ENCODE results near the gene IDUA. TPM values are rescaled to one million over a fixed set of nuclear protein-coding genes. Genes with fewer than 3 reads are reported as not detected.

IDUA gene
- total and polyA plus RNA-seq, 2 donors (not counting 1 experiment from before 2014, with no cell fraction given): 57.0 to 67.4 TPM

- peaks cover 14 to 29% of the 10 kb centered on the region in 2 donors for H3K4me1 ChIP-seq (ENCODE audit: control insufficient read depth in 2 of 2, insufficient read depth in 2 of 2, low read length in 2 of 2)
- H3K9me3 ChIP-seq (ENCODE audit: control extremely low read depth in 1 of 3, control insufficient read depth in 2 of 3, insufficient read depth in 1 of 3, low read length in 2 of 3): no peaks in the 10 kb centered on the region
- no peak overlapping the region for H3K27ac Mint-ChIP-seq
- peak overlapping the region; percentile 63 for H3K4me2 ChIP-seq (replicated peaks; ENCODE audit: low read depth, low read length, poor library complexity, severe bottlenecking)
- no peak for ATAC-seq (ENCODE audit: low read depth)
- H3K27ac ChIP-seq (ENCODE audit: low read length in 2 of 2): no peak overlapping the region
- H3K79me2 ChIP-seq (ENCODE audit: control insufficient read depth, insufficient read depth, low read length): peaks cover 24% of the 10 kb centered on the region
- intact Hi-C loops (cut with micrococcal nuclease): no loop called here
- 94% methylated on average over 19 of the region's 23 CpGs for WGBS (ENCODE audit: insufficient coverage)
- no peaks in the 10 kb centered on the region for H3K27me3 Mint-ChIP-seq
- no peak for DNase-seq
- no peak overlapping the region for H3K9ac ChIP-seq (ENCODE audit: low read length)
- H3K4me3 Mint-ChIP-seq: no peak overlapping the region
- H2AFZ ChIP-seq (ENCODE audit: insufficient read depth, low read depth, low read length, poor library complexity, severe bottlenecking): no peak overlapping the region
- CTCF ChIA-PET: interaction anchor here (1.2 kb wide), 1 partner anchor 18 kb away, joined by 3 read pairs; the partner anchor contains the start of gene IDUA
- peaks cover 9% of the 10 kb centered on the region for H3K4me1 Mint-ChIP-seq
- H3K9me3 Mint-ChIP-seq (ENCODE audit: insufficient read depth): no peaks in the 10 kb centered on the region
- peaks cover 0 to 6% of the 10 kb centered on the region in 2 experiments for H3K36me3 ChIP-seq (replicated peaks in 1 of 2; ENCODE audit: control extremely low read depth in 1 of 2, control insufficient read depth in 1 of 2, extremely low read depth in 1 of 2, insufficient read depth in 2 of 2, low read length in 1 of 2)
- TF ChIP-seq EZH2 (IDR thresholded peaks at IDR 0.05; ENCODE audit: borderline replicate concordance, insufficient read depth, low read depth, low read length, poor library complexity, severe bottlenecking): no peak
- peaks cover 64% of the 10 kb centered on the region for H4K20me1 ChIP-seq (ENCODE audit: control insufficient read depth, insufficient read depth, low read length, poor library complexity, severe bottlenecking)
- no peak overlapping the region for H3K4me3 ChIP-seq (ENCODE audit: control extremely low read depth in 1 of 5, extremely low read depth in 1 of 5, insufficient read depth in 1 of 5, low read depth in 2 of 5, low read length in 4 of 5)
- POLR2A ChIA-PET: no interaction called here
- peaks cover 0 to 6% (median under 1%) of the 10 kb centered on the region in 4 experiments for H3K27me3 ChIP-seq (replicated peaks in 1 of 4; ENCODE audit: control extremely low read depth in 1 of 4, control insufficient read depth in 3 of 4, insufficient read depth in 4 of 4, low read length in 3 of 4)
Observed at GRCh38 chr4:968621-969394, 18.0 kb upstream of the IDUA start.

DNA sequence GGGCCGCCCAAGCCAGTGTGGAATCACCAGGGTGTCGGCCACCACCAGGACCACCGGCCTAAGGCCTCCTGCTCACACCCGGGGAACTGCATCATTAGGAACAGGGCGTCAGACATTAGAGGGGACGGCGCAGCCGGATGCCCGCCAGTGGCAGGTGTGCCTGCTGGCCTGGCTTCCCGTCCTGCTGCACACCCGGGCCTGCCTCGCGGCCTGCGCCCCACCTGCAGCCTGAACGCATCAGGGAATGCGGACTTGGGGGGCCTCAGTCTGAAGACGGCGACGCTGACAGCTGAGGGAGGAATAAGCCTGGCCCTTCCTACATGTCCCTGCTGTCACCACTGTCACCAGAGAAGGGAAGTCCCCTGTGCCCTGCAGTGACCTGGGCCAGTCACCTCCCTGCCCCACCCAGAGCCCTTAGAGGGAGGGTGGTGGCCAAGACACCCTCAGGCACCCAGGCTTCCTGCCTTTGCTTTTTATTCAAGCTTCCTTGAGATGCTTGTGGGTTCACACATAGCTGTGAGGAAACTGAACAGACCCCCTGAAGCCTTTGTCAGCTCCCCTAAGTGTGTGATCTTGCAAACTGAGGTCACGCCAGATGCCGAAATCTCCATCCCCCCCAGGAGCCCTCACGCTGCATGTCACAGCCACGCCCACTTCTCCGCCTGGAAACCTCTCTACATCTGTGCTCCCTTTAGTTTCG is 16.6 kb upstream of the IDUA start:
- no peak overlapping the region for H3K4me2 ChIP-seq (replicated peaks; ENCODE audit: low read depth, low read length, poor library complexity, severe bottlenecking)
- TF ChIP-seq CTCF (IDR thresholded peaks at IDR 0.05) (no peak), EZH2 (IDR thresholded peaks at IDR 0.05; ENCODE audit: borderline replicate concordance, insufficient read depth, low read depth, low read length, poor library complexity, severe bottlenecking) (no peak)
- no peak overlapping the region for H3K9ac ChIP-seq (ENCODE audit: low read length)
- Mint-ChIP-seq H3K27me3 (no peaks in the 10 kb centered on the region), H3K4me1 (peaks cover 9% of the 10 kb centered on the region), H3K27ac (no peak overlapping the region), H3K4me3 (peak overlapping the region; percentile 60), H3K9me3 (ENCODE audit: insufficient read depth) (no peaks in the 10 kb centered on the region)
- no peak overlapping the region for H3K4me3 ChIP-seq (ENCODE audit: control extremely low read depth in 1 of 5, extremely low read depth in 1 of 5, insufficient read depth in 1 of 5, low read depth in 2 of 5, low read length in 4 of 5)
- ATAC-seq (ENCODE audit: low read depth) (no peak), DNase-seq (no peak)
- no peak overlapping the region for H3K27ac ChIP-seq (ENCODE audit: low read length in 2 of 2)
- H3K36me3 ChIP-seq (replicated peaks in 1 of 2; ENCODE audit: control extremely low read depth in 1 of 2, control insufficient read depth in 1 of 2, extremely low read depth in 1 of 2, insufficient read depth in 2 of 2, low read length in 1 of 2): peaks cover 0 to 5% of the 10 kb centered on the region in 2 experiments
- peaks cover 0 to 12% (median 0%) of the 10 kb centered on the region in 3 donors for H3K9me3 ChIP-seq (ENCODE audit: control extremely low read depth in 1 of 3, control insufficient read depth in 2 of 3, insufficient read depth in 1 of 3, low read length in 2 of 3)
- CTCF ChIA-PET: interaction anchor here (1.5 kb wide), 1 partner anchor 228 kb away, joined by 4 read pairs; no protein-coding TSS in a partner anchor
- peaks cover 65% of the 10 kb centered on the region for H4K20me1 ChIP-seq (ENCODE audit: control insufficient read depth, insufficient read depth, low read length, poor library complexity, severe bottlenecking)
- WGBS (ENCODE audit: insufficient coverage): 96% methylated on average over 21 of the region's 25 CpGs
- H3K4me1 ChIP-seq (ENCODE audit: control insufficient read depth in 2 of 2, insufficient read depth in 2 of 2, low read length in 2 of 2): peaks cover 14 to 29% of the 10 kb centered on the region in 2 donors
- peaks cover 24% of the 10 kb centered on the region for H3K79me2 ChIP-seq (ENCODE audit: control insufficient read depth, insufficient read depth, low read length)
- POLR2A ChIA-PET: no interaction called here
- intact Hi-C loops (cut with micrococcal nuclease): no loop called here
- H2AFZ ChIP-seq (ENCODE audit: insufficient read depth, low read depth, low read length, poor library complexity, severe bottlenecking): no peak overlapping the region
- peaks cover 0 to 6% (median under 1%) of the 10 kb centered on the region in 4 experiments for H3K27me3 ChIP-seq (replicated peaks in 1 of 4; ENCODE audit: control extremely low read depth in 1 of 4, control insufficient read depth in 3 of 4, insufficient read depth in 4 of 4, low read length in 3 of 4)

All from B cell (primary cell).